HG03342 (cell line): ENCODE measurements around the gene MAPK14.
"Not testable (repeated sequence)": the region's sequence is repeated elsewhere in the genome, so short reads cannot be mapped to it uniquely, and the experiment has no call there.

Experiments used
- ATAC-seq: cut with Tn5 transposase; IDR thresholded peaks from one replicate; pipeline ENCODE4 v1.9.1; 2021; ENCODE audit warnings: mild to moderate bottlenecking, moderate library complexity; ENCODE audit not compliant: unreplicated experiment

The MAPK14 gene

DNA sequence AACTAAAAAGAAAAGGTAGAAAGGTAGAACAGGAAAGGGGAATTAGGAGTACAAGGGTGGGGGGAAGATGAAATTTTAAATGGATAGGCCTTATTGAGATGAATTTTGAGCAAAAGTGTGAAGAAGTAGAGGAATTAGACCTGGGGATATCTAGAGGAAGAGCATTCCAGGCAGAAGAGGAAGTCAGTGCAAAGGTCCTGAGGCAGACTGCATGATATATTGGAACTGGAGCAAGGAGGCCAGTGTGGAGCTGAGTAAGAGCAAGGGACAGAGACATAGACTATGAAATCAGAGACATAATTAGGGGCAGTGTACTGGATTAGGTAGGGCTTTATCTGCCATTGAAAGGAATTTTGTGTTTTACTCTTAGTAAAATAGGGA is 40.4 kb downstream of the MAPK14 start:
- no peak for ATAC-seq

DNA sequence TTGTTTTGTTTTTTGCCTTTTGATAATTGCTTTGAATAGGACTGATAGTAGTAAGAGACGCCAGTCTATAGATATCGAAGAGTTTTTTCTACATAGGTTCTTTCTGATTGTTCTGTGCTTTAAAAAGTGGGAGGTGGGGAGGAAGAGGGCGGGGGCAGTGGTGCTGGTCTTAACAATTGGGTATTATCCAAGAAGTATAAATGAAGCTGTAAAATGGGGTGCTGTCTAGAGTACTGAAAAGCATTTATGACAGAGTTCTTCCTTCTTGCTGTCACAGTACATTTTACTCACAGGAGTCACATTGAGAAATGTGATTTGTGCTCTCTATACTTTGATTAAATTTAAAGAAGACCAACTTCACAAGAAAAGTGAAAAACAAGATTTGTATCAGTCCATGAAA is 41.0 kb downstream of the MAPK14 start:
- ATAC-seq = no peak

DNA sequence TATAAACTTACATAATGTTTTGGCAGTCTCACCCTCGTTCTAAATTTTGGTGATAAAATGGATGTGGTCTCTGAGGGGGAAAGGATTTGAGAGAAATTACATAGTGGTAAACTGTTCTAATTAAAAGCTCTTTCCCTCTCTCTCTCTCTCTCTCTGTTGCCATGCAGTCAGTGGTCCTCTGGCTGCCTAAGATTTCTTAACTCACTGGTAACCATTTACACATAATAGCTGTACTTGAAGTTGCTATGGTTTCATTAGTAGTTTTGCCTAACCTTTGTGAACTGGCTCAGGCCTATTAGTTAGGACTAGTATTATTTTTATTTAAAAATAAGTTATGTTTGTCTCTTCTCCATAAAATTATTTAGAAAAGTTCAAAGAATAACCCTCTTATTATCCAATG is 42.0 kb downstream of the MAPK14 start:
- ATAC-seq = no peak

DNA sequence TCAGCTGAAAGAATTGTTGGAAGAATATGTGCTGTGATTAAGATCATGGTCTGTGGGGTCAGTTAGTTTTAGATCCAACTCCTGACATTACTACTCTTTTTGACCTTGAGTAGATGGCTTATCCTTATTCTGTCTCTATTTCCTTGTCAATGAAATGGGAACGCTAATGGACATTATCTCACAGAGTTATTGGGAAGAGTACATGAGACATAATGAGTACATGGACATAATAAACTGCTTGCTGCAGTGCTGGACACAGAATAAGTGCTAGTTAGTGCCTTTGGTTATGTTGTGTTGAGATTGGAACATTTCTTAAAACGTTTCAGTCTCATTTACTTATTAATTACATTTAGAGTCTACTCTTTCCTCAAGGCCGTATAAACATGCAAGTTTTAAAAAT is 42.6 kb downstream of the MAPK14 start:
- ATAC-seq = no peak

DNA sequence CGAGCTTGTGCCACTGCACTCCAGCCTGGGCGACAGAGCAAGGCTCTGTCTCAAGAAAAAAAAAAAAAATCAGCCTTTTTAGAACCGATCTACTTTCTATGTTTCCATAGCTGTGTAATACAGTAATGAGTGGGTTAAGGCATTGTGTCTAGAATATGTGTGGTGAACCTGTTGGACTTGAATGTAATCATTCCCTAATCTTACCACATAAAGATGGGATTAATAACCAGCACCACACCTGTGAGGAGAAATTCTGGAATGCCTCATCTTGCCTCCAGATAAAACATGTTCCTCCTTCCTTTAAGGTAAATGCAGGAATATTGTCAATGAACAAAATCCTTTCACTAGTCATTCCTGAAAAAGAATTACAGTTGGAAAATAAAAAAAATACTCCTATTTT is 43.7 kb downstream of the MAPK14 start:
- no peak for ATAC-seq

DNA sequence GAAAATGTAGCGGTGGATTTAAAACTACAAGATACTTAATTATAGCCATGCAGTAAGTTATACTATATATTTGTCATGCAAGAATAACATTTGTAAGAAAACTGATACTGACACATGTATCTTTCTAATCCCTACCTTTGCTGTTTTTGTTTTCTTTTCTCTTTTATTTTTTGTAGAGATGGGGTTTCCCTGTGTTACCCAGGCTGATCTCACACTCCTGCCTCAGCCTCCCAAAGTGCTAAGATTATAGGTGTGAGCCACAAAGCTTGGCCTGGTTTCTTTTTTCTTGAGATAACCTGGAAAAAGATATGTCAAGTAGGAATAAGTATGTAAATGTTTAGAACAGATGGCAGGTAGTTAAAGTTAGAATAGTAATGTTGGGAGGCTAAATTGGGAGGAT is 44.1 kb downstream of the MAPK14 start:
- no peak for ATAC-seq

DNA sequence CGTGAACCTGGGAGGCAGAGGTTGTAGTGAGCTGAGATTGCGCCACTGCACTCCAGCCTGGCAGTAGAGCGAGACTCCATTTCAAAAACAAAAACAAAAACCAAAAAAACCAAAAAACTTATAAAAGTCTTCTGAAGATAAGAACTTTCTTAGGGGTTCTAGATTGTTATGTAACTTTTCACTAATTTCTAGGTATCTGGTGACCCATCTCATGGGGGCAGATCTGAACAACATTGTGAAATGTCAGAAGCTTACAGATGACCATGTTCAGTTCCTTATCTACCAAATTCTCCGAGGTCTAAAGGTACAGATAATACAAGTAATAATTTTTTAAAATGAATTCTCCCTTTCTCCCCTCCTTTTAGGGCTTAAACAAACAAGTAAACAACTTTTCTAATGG is 45.1 kb downstream of the MAPK14 start:
- no peak for ATAC-seq

DNA sequence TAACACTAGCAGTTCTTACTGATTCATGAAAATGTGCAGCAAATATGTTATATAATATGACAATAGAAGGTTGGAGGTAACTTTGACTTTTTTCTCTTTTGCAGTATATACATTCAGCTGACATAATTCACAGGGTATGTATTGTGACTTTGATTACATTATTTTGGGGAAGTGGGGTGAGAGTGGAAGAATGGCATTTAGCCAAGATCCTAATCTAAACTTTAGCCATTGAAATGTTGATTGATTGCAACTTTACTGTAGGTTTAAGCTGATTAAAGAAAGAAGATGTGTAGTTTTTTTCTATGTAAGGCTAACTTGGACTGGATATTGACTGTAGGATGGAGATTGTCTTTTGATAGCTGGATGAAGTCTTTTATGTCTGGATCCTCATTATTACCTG is 46.0 kb downstream of the MAPK14 start:
- no peak for ATAC-seq

DNA sequence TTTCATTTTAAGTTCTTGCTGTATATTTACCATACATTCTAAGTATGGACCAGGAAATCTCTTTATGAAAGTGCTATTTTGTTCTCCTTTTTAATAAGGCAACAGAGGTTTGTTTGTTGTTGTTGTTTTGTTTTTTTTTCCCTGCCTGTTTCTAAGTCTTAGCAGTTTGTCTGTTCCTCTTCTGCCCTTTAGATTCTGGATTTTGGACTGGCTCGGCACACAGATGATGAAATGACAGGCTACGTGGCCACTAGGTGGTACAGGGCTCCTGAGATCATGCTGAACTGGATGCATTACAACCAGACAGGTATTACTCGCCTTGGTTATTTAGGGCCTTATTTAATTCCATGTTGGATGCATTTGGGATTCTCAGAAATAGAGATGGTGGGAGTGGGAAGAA is 48.0 kb downstream of the MAPK14 start:
- no peak for ATAC-seq

DNA sequence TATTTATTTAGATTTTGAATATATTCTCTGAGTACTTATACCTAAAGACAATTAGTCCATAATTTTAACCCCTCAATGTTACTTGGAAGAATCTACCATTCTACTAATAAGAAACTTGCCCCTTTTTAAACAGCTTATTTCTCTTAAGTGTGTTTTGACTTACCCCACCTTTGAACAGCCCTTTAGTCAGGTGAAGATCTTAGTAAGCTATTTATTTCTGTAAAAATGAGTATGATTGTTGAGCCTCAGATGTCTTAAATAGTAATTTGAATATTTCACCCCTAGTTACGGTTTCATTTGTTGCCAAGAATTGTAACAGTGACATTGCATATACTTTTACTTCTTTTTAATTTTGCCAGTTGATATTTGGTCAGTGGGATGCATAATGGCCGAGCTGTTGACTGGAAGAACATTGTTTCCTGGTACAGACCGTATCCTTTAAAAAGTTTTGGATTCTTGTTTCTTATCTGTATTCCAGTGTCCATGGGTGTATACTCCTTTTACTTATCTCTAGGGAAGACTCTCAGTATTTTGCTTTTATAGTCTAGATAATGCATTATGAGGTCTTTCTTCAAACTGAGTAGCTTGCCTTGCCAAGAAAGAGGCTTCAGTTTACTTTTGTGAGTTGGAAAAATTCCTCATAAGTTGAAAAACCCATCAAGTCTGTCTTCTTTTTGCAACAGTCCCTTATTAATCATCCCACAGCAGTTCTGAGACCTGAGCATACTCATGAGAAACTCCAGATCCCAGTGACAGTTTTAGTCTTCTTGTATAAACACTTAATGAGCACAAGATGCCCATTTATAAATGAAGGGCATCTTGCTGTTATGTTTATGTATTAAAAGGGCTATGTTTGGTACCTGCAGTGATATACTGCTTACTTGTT is 48.8 kb downstream of the MAPK14 start:
- no peak for ATAC-seq

DNA sequence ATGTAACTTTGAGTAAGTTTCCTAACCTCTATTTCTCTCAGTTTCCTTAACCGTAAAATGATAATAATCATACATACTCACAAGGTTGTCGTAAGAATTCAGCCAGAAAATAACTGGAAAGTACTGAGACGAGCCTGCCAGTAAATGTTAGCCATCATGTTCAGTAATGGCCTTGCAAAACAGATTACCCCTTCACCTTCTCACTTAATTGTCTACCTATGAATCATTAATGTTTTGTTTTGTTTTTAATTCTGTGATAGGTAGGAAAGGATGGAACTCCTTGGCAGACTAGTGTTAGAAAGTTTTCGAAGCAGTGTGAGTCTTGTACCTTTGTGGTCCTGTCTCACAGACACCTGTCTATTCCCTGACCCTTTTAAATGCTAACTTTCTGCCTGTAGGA is 50.6 kb downstream of the MAPK14 start:
- no peak for ATAC-seq

DNA sequence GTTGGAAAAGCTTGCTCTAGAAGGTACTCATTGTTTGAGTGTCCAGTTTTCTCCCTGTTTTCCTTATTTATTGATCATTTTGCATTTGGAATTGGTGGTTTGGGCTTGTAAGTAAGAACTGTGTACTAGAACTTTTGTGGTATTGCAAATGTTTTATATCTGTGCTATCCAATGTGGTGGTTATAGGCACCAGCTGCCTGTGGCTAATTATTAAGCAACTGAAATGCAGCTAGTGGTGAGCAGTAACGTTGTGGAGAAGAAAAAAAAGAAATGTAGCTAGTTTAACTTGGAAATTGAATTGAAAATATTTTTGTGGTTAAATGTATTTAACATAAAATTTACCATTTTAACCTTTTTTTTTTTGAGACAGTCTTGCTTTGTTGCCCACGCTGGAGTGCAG is 52.0 kb downstream of the MAPK14 start:
- no peak for ATAC-seq

DNA sequence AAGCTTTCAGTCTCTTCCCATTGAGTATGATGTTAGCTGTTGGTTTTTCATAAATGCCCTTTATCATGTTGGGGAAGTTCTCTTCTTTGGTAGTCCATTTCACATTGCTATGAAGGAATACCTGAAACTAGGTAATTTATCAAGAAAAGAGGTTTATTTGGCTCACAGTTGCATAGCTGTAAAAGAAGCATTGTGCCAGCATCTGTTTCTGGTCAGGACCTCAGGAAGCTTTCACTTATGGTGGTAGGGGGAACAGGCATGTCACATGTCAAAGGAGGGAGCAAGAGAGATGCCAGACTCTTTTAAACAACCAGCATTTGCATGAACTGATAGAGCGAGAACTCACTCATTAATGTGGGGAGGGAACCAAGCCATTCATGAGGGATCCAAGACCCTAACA is 54.7 kb downstream of the MAPK14 start:
- ATAC-seq = no peak

DNA sequence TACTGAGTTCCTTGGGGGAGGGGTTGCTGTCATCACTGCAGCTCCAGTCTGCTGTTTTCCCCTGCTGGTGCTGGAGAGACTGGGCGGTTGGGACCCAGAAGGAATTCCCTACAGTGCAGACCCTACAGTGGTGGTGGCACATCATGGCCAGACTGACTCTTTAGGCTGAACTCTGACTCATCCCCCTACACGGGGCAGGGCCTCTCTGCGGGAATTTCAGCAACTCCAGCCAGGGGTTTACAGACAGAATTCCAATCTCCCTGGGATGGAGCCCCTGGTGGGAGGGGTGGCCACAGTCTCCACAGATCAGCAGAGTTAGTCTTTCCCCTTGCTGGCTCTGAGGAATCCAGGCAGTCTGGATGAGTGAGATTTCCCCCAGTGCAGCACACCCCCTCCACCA is 55.8 kb downstream of the MAPK14 start:
- ATAC-seq = no peak

DNA sequence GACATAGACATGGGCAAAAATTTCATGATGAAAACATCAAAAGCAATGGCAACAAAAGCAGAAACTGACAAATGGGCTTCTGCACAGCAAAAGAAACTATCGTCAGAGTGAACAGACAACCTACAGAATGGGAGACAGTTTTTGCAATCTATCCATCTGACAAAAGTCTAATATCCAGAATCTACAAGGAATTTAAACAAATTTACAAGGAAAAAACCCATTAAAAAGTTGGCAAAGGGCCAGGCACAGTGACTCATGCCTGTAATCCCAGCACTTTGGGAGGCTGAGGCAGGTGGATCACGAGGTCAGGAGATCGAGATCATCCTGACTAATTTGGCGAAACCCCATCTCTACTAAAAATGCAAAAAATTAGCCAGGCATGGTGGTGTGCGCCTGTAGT is 60.6 kb downstream of the MAPK14 start:
- not testable (repeated sequence) for ATAC-seq

DNA sequence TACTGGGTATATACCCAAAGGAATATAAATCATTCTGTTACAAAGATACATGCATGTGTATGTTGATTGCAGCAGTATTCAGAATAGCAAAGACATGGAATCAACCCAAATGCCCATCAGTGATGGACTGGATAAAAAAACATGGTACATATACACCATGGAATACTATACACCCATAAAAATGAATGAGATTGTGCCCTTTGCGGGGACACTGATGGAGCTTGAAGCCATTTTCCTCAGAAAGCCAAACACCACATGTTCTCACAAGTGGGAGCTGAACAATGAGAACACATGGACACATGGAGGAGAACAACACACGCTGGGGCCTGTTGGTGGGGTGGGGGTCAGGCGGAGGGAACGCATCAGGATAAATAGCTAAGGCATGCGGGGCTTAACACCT is 61.4 kb downstream of the MAPK14 start:
- no peak for ATAC-seq

DNA sequence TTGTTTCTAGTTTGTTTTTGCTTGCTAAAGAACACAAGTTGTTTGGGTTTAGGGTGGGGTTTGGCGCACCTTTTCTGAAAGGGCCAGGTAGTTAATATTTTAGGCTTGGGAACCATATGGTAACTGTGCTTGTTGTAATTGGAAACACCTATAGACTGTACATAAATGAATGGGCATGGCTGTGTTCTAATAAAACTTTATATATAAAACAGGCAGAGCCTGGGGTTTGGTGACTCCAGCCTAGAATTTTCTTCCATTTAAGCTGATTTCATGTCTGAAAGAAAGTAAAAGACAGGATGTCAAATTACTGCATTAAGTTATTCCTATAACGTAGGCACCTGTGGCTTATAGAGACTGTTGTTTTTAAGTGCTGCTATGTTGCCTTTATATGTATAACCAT is 66.6 kb downstream of the MAPK14 start:
- no peak for ATAC-seq

DNA sequence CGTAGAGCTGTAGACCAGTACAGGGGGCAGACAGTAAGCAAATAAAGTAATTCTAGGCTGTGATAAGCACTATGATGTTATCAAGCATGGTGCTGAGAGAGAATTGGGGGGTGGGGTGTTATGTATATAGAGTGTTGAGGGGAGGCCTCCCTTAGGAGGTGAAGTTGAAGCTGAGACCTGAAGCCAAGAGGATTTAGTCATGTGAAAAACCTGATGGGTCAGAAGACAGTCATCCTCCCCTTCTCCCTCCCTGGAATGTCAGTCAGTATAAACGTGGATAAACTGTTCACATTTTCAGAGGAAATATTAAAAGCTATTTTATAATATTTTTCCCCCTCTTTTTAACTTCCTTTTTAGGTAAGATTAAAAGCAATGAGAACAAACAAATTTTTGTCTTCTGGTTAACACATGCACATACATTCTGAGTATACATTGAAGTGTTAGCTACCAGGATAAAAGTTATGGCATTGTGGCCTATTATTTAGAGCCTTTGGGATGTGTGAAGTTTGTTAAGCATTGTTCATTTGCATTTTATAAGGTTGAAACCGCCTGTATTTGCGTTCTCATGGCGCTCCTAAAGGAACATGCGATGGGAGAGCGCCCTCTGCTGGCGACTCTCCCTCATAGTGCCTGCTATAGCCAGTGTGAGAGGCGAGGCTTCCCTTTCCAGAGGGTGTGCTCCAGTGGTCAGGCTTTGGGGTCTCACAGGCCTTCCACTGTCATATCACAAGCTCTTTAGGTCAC is 67.3 kb downstream of the MAPK14 start:
- ATAC-seq = peak; percentile 74

DNA sequence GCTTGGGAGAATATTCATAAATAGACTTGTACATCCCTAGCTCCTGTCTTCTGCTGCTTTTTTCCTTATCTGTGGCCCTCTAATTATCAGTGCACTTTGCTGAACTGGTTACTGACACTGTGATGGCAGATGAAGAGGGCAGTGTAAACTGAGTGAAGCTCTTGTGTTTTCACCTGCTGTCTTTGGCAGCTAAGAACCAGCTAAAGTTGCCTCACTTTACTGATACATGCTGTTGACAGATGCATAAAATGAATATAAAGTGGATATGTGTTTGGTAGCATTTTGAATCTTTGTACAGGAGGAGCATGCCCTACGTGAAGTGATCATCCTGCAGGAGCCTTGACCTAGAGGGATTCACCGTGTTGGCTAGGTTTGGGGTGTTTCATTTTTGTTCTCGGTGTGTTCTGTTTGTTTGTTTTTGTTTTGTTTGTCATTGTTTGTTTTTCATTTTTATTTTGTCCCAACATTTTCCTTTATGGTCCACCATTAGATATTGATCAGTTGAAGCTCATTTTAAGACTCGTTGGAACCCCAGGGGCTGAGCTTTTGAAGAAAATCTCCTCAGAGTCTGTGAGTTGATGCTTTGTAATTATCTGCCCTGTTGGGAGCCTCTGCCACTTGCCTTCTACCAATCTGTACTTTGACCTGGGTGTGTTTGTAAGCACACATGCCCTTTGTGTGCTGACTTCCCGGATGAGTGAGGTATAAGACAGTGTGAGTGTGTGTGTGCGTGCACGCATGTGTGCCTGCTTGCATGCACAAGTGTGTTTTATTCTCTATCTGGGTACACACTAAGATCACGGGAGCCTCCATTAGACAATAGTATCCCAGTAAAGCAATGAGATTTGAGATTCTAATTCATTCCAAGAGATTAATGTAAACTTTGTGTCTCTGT is 68.1 kb downstream of the MAPK14 start:
- peak; percentile 13 for ATAC-seq

DNA sequence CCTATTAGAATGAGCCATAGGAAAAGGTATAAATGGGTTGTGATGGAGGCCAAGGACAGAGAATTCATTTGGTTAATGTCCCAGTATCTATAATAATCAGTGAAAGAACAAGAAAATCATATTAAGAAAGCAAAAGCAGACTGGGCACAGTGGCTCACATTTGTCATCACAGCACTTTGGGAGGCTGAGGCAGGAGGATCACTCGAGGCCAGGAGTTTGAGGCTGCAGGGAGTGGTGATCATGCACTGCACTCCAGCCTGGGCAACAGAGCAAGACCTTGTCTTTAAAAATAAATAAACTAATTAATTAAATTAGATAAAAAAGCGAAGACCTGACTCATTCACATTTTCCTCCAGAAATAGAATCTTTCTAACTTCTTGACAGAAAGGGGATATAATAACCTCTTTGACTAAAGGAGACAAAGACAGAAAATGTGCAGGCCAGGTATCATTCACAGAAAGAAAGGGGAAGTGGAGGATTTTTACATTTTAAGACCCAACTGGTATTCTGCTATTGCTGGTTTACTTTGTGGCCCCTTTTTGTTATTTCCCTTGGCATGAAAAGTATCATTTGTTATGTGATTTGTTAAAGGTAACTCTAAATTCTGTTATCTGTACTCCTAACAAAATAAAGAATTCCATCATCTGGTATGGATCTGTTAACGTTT is 70.8 kb downstream of the MAPK14 start:
- ATAC-seq = no peak
